Gastrocnemius medialis (tissue), 4 donors: ENCODE measurements around the gene DOCK11.
"Not testable (repeated sequence)": the region's sequence is repeated elsewhere in the genome, so short reads cannot be mapped to it uniquely, and the experiment has no call there.

Source experiments
- POLR2A ChIP-seq, 2 donors: fragments of 450-650 bp; IDR thresholded peaks; one replicate each; pipeline ENCODE4 v1.6.1; 2017; ENCODE audit warnings: antibody characterized with exemption in 2 of 2, mild to moderate bottlenecking in 2 of 2, moderate library complexity in 2 of 2
- TF ChIP-seq, protein P1 (sequence below), 5 experiments: fragments of 450-650 bp in 3 of 5; fragments of 200-600 bp in 2 of 5; sonication (generic) in 2 of 5; IDR thresholded peaks in 4 of 5; conservative IDR thresholded peaks in 1 of 5; 1 replicate in 4 of 5; 2 replicates in 1 of 5; pipeline ENCODE4 v1.5.1; 2016 to 2019; ENCODE audit warnings: antibody characterized with exemption in 5 of 5, mild to moderate bottlenecking in 3 of 5, moderate library complexity in 3 of 5

DNA sequence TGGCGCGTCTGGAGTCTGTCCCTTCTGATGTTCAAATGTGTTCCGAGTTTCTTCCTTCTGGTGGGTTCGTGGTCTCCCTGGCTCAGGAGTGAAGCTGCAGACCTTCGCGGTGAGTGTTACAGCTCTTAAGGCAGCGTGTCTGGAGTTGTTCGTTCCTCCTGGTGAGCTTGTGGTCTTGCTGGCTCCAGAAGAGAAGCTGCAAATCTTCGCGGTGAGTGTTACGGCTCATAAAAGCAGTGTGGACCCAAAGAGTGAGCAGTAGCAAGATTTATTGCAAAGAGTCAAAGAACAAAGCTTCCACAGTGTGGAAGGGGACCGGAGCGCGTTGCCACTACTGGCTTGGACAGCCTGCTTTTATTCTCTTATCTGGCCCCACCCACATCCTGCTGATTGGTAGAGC, 220.3 kb downstream of the DOCK11 start:
- TF ChIP-seq, protein P1, sequence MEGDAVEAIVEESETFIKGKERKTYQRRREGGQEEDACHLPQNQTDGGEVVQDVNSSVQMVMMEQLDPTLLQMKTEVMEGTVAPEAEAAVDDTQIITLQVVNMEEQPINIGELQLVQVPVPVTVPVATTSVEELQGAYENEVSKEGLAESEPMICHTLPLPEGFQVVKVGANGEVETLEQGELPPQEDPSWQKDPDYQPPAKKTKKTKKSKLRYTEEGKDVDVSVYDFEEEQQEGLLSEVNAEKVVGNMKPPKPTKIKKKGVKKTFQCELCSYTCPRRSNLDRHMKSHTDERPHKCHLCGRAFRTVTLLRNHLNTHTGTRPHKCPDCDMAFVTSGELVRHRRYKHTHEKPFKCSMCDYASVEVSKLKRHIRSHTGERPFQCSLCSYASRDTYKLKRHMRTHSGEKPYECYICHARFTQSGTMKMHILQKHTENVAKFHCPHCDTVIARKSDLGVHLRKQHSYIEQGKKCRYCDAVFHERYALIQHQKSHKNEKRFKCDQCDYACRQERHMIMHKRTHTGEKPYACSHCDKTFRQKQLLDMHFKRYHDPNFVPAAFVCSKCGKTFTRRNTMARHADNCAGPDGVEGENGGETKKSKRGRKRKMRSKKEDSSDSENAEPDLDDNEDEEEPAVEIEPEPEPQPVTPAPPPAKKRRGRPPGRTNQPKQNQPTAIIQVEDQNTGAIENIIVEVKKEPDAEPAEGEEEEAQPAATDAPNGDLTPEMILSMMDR (IDR thresholded peaks at IDR 0.05 in 4 of 5, conservative IDR thresholded peaks at IDR 0.05 in 1 of 5): not testable (repeated sequence)
- not testable (repeated sequence) for TF ChIP-seq POLR2A (IDR thresholded peaks at IDR 0.05)
